ENCODE measurements around the gene ANKRD55.
"Not testable (repeated sequence)": the region's sequence is repeated elsewhere in the genome, so short reads cannot be mapped to it uniquely, and the experiment has no call there.

Gene ANKRD55

GRCh38 chr5:56253924-56254323 lies 20.8 kb upstream of the ANKRD55 start:
- DNase-seq (ENCODE audit: low read depth in 2 of 3, low spot score in 2 of 3): no peak

GRCh38 chr5:56253126-56253525 lies 20.0 kb upstream of the ANKRD55 start:
- DNase-seq (ENCODE audit: low read depth in 2 of 3, low spot score in 2 of 3): no peak

DNA sequence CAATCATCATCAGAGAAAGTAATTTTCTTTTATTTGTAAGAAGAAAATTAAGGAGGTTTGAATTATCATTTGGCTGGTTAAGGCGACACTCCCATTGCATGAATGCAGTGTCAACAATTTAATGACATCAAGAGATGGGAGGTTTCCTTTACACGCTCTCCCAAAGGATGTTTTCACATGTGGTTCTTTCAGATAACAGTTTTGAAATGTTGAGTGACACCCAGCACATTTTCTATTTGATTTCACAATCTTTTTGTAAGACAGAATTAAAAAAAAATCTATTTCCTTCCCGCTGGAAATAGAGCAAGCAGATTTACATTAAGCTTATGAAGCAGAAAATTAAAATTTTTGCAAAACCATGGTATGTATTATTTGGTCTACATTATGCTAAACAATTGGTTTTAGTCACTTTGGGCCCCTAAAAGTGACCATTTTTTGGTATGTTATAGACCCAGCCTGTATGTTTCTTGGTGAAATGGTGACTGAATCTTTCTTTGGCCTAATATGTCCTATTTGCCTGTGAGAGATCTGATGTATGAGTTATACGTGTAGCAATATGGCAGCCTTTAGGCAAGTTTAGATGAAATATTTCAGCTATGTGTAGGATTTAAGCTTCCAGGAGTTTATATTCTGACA lies 18.9 kb upstream of the ANKRD55 start:
- DNase-seq (ENCODE audit: low read depth in 2 of 3, low spot score in 2 of 3): no peak

GRCh38 chr5:56251440-56251839 lies 18.3 kb upstream of the ANKRD55 start:
- DNase-seq (ENCODE audit: low read depth in 2 of 3, low spot score in 2 of 3): no peak

- no peak for DNase-seq (ENCODE audit: low read depth in 2 of 3, low spot score in 2 of 3)
Measured at GRCh38 chr5:56250011-56250410, 16.9 kb upstream of the ANKRD55 start.

GRCh38 chr5:56249085-56249484 lies 16.0 kb upstream of the ANKRD55 start:
- DNase-seq (ENCODE audit: low read depth in 2 of 3, low spot score in 2 of 3): not testable (repeated sequence)

DNA sequence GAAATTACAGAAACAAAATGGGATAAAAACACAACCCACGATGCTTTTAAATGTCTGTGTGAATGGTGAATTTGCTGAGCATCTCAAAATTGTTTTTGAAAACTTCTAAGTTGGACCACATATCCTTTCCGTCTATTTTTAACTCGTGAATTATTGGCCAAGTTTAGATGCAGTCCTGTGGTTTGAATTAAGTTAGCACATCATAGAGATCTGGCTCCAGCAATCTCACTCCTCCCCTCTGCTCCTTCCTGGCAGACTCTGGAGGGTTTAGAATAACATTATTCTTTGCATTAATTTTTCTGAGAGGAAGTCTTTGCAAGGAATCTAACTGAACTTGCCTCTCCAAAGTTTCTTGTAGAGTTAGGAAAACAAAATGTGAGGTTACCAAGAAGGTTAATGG lies 14.5 kb upstream of the ANKRD55 start:
- no peak for DNase-seq (ENCODE audit: low read depth in 2 of 3, low spot score in 2 of 3)

GRCh38 chr5:56246769-56247168 lies 13.6 kb upstream of the ANKRD55 start:
- no peak for DNase-seq (ENCODE audit: low read depth in 2 of 3, low spot score in 2 of 3)

- DNase-seq (ENCODE audit: low read depth in 2 of 3, low spot score in 2 of 3): no peak
Measured at GRCh38 chr5:56245481-56245880, 12.4 kb upstream of the ANKRD55 start.

DNA sequence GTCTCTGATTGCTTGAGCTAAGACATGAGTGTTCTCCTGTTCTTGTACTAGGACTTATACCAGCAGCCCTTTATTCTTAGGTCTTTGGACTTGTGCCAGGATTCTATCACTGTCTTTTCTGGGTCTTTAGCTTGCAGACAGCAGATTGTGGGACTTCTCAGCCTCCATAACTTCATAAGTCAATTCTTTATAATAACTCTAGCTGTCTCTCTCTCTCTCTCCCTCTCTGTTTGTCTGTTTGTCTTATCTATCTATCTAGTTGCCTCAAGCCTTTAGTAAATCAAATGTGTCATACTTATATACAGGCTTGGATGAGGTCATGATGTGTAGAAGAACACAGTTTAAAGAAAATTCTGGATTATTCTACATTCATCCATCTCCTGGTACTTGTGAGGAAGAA lies 11.5 kb upstream of the ANKRD55 start:
- no peak for DNase-seq (ENCODE audit: low read depth in 2 of 3, low spot score in 2 of 3)

GRCh38 chr5:56242271-56242670 lies 9.1 kb upstream of the ANKRD55 start:
- DNase-seq (ENCODE audit: low read depth in 2 of 3, low spot score in 2 of 3): not testable (repeated sequence)

GRCh38 chr5:56232538-56232937 lies 592 bp downstream of the ANKRD55 start:
- DNase-seq (ENCODE audit: low read depth in 2 of 3, low spot score in 2 of 3): no peak

GRCh38 chr5:56230576-56230975 lies 2.6 kb downstream of the ANKRD55 start:
- no peak for DNase-seq (ENCODE audit: low read depth in 2 of 3, low spot score in 2 of 3)

DNA sequence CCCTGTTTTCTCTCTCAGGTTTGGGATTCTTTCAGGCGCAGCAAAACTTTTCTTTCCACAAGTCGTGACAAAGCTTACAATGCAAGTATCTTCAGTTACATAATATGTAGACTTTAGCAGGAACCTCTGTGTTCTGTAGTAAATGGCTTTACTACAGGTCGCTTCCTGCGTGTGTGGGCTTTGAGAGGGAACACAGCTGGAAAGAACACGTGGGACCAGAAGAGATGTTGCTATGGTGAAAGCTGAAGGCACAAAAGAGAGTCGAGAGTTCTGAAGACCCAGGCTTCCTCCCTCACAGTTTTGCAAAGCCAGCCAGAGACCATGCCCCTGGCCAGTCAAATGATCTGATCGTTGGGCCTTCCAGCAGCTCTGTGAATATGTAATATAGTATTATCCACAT lies 4.0 kb downstream of the ANKRD55 start:
- no peak for DNase-seq (ENCODE audit: low read depth in 2 of 3, low spot score in 2 of 3)

DNA sequence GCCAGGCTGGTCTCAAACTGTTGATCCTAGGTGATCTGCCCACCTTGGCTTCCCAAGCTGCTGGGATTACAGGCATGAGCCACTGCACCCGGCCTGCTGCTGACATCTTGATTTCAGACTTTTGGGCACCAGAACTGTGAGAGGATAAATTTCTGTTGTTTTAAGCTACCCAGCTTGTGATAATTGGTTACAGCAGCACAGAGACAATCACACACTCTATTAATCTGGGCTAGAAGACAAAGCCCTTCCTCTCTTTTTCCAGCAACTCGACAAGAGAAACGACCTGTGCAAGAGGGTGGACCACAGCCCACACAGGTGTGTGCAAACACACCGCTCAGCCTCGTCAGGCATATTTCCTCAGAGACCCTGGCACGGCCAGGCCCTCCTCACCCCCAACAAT lies 4.5 kb downstream of the ANKRD55 start:
- no peak for DNase-seq (ENCODE audit: low read depth in 2 of 3, low spot score in 2 of 3)

DNA sequence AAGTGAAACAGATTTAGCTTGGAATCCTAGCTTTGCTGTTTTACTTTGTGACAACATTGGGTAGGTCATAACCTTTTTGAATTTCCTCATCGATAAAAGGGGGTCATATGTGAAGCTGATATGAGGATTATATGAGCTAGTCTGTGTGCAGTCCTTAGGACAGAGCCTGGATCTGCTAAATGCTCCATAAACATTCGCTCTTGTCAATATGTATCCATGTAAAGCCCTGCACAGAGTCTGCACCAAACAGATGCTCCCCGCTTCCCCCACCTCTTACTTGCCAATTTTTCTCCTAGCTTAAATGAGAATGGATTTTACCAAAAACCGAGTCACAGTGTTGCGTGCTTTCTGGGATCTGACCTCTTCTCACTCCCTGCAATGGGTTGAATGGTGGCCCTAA lies 5.4 kb downstream of the ANKRD55 start:
- no peak for DNase-seq (ENCODE audit: low read depth in 2 of 3, low spot score in 2 of 3)

GRCh38 chr5:56223298-56223697 lies 9.8 kb downstream of the ANKRD55 start:
- DNase-seq (ENCODE audit: low read depth in 2 of 3, low spot score in 2 of 3): not testable (repeated sequence)

GRCh38 chr5:56221601-56222000 lies 11.5 kb downstream of the ANKRD55 start:
- DNase-seq (ENCODE audit: low read depth in 2 of 3, low spot score in 2 of 3): not testable (repeated sequence)

DNA sequence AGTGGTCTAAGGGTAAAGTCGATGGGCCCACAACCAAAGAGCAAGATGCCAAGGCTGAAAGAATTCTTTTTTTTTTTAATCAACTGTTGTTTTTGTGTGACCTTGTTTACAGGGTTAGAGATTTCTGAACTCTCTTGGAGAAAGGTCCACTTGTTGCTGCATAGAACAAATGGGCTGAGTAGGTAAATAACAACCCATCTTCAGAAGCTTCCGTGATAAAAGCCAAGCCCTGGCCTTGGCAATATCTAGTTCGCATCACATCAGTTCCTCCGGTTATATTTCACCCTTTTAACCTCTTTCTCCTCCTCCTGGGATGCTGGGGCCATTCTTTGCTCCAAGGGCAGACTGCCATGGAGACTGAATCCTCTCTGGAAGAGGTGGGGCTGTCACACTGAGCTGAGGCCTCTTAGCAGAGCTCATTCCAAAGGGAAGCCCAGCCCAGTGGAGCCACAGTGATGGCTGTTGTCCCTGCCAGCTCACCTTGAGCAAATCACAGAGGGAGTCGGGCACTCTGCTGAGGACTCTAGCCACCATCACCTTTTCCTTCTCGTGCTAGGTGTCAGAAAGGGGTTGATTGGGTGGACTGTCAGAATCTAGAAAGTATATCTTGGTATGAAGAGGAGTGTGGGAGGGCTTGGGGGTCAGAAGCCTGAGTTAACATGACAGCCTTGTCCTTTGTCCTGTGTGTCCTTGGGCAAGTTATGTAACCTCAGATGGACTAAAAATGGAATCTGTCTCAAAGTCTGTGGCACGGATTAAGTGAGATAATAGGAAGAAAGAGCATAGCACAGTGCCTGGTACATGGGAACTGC lies 17.9 kb downstream of the ANKRD55 start:
- no peak for DNase-seq (ENCODE audit: low read depth in 2 of 3, low spot score in 2 of 3)

GRCh38 chr5:56213886-56214535 lies 19.1 kb downstream of the ANKRD55 start:
- not testable (repeated sequence) for DNase-seq (ENCODE audit: low read depth in 2 of 3, low spot score in 2 of 3)

GRCh38 chr5:56212130-56212879 lies 20.8 kb downstream of the ANKRD55 start:
- no peak for DNase-seq (ENCODE audit: low read depth in 2 of 3, low spot score in 2 of 3)
